GM12878 (cell line): ENCODE measurements around the gene PALLD. TPM values are rescaled to one million over a fixed set of nuclear protein-coding genes. Genes with fewer than 3 reads are reported as not detected.

Experiments used
- ATAC-seq: fragments of 200-7000 bp; cut with Tn5 transposase; 3 replicates; pipeline ENCODE4 v1.9.1; 2020; ENCODE audit warnings: mild to moderate bottlenecking, moderate library complexity
- BruUV-seq: library from RNA; stranded (reverse); fragments of 400-500 nt; replicated peaks from 2 replicates; lab custom pipeline; 2021; lab: Mats Ljungman, UMichigan
- CTCF ChIA-PET: fragments of 300-600 bp; sonication (Branson Sonifier 250); formaldehyde crosslinking; extraction: SDS; loops from one replicate; lab custom pipeline; 2021; ENCODE audit warnings: inconsistent platforms; lab: Yijun Ruan, JAX
- POLR2A ChIA-PET: fragments of 350-600 bp; formaldehyde crosslinking; extraction: SDS; loops from one replicate; lab custom pipeline; 2021; ENCODE audit warnings: inconsistent platforms; lab: Charles Lee
- RAD21 ChIA-PET: fragments of 300-600 bp; sonication (Branson Sonifier 250); formaldehyde crosslinking; loops from one replicate; lab custom pipeline; 2023; ENCODE audit warnings: antibody characterized with exemption; ENCODE audit not compliant: unreplicated experiment; lab: Charles Lee
- SMC1A ChIA-PET: fragments of 300-600 bp; sonication (Branson Sonifier 250); formaldehyde crosslinking; loops from one replicate; lab custom pipeline; 2023; ENCODE audit not compliant: unreplicated experiment, uncharacterized antibody; lab: Charles Lee
- DNase-seq: peaks from one replicate; pipeline ENCODE4 v3.0.0-alpha.2; 2011; ENCODE audit warnings: low read depth, low spot score
- FAIRE-seq: peaks from 3 replicates; lab custom pipeline; 2011; peaks lifted over from hg19 to GRCh38; lab: Jason Lieb, UNC
- H2AFZ ChIP-seq: 2 replicates; pipeline ENCODE4 v1.6.0; 2011; ENCODE audit warnings: low read depth, low read length, control low read depth; ENCODE audit not compliant: control insufficient read depth
- H3K27ac ChIP-seq: 2 replicates; pipeline ENCODE4 v1.5.1; 2011; ENCODE audit warnings: control low read depth; ENCODE audit not compliant: control insufficient read depth, insufficient read depth
- H3K27me3 ChIP-seq, 2 experiments: replicated peaks in 1 of 2; 2 replicates each; pipeline versions ENCODE4 v1.6.0 to v1.6.1; 2011; ENCODE audit warnings: low read length in 1 of 2; ENCODE audit not compliant: control insufficient read depth in 2 of 2, insufficient read depth in 2 of 2
- H3K36me3 ChIP-seq, 2 experiments: 2 replicates each; pipeline ENCODE4 v1.5.1; 2011; ENCODE audit warnings: low read length in 1 of 2; ENCODE audit not compliant: control insufficient read depth in 2 of 2, insufficient read depth in 2 of 2
- H3K4me1 ChIP-seq: 2 replicates; pipeline ENCODE4 v1.6.1; 2011; ENCODE audit warnings: mild to moderate bottlenecking, low read length, moderate library complexity, mixed read lengths; ENCODE audit not compliant: control insufficient read depth, insufficient read depth
- H3K4me2 ChIP-seq: 2 replicates; pipeline ENCODE4 v1.6.0; 2011; ENCODE audit warnings: control low read depth; ENCODE audit not compliant: control insufficient read depth, insufficient read depth
- H3K4me3 ChIP-seq: fragments of 200-600 bp; sonication (generic); 2 replicates; pipeline ENCODE4 v1.5.1; 2016
- H3K79me2 ChIP-seq: 2 replicates; pipeline ENCODE4 v1.6.0; 2011; ENCODE audit warnings: low read length; ENCODE audit not compliant: control insufficient read depth, insufficient read depth
- H3K9ac ChIP-seq: 2 replicates; pipeline ENCODE4 v1.8.0; 2011; ENCODE audit warnings: low read length, control low read depth, mixed read lengths; ENCODE audit not compliant: control insufficient read depth, insufficient read depth
- H3K9me3 ChIP-seq: replicated peaks from 3 replicates; pipeline ENCODE4 v1.5.1; 2011; ENCODE audit warnings: mild to moderate bottlenecking, low read length; ENCODE audit not compliant: control insufficient read depth, insufficient read depth
- H4K20me1 ChIP-seq: 2 replicates; pipeline ENCODE4 v1.6.0; 2011; ENCODE audit not compliant: control insufficient read depth, insufficient read depth
- CREB1 ChIP-seq: IDR thresholded peaks from 2 replicates; pipeline ENCODE4 v1.6.1; 2012; ENCODE audit warnings: low read depth, mild to moderate bottlenecking, inconsistent platforms
- CTCF ChIP-seq, 3 experiments: IDR thresholded peaks in 2 of 3; conservative IDR thresholded peaks in 1 of 3; 2 replicates each; pipeline ENCODE4 v1.5.1; 2011; ENCODE audit warnings: low read depth in 3 of 3, low read length in 3 of 3, mild to moderate bottlenecking in 3 of 3, control low read depth in 2 of 3, moderate library complexity in 2 of 3, inconsistent platforms in 1 of 3, mixed read lengths in 1 of 3; ENCODE audit not compliant: control insufficient read depth in 2 of 3, insufficient read depth in 1 of 3; ENCODE audit errors: extremely low read depth in 1 of 3
- KDM1A ChIP-seq: fragments of 200-600 bp; sonication (generic); IDR thresholded peaks from 2 replicates; pipeline ENCODE4 v1.6.1; 2016; ENCODE audit warnings: borderline replicate concordance
- RCOR1 ChIP-seq: conservative IDR thresholded peaks from 2 replicates; pipeline ENCODE4 v1.6.1; 2012; ENCODE audit warnings: low read depth, low read length, improper control_type of control experiment
- REST ChIP-seq: IDR thresholded peaks from 2 replicates; pipeline ENCODE4 v1.6.1; 2012; ENCODE audit warnings: mild to moderate bottlenecking, low read depth, low read length
- SKIL ChIP-seq: fragments of 450-650 bp; IDR thresholded peaks from 2 replicates; pipeline ENCODE4 v1.6.1; 2017; ENCODE audit warnings: mild to moderate bottlenecking, low read depth, inconsistent platforms; ENCODE audit not compliant: poor library complexity, severe bottlenecking
- TARDBP ChIP-seq: IDR thresholded peaks from 2 replicates; pipeline ENCODE4 v1.6.1; 2016; ENCODE audit warnings: borderline replicate concordance
- YY1 ChIP-seq: IDR thresholded peaks from 2 replicates; pipeline ENCODE4 v1.6.1; 2011; ENCODE audit warnings: low read depth, mild to moderate bottlenecking, low read length
- ZNF687 ChIP-seq: fragments of 450-650 bp; IDR thresholded peaks from 2 replicates; pipeline ENCODE4 v1.6.1; 2017; ENCODE audit warnings: mild to moderate bottlenecking, moderate library complexity
- WGBS: methylation state at CpG from one replicate; pipeline ENCODE4 v1.1.6; 2016; ENCODE audit warnings: low lambda C conversion rate; ENCODE audit not compliant: insufficient replicate concordance, insufficient coverage; ENCODE audit errors: missing lambda C conversion rate; 5-methylcytosine and 5-hydroxymethylcytosine counted together
- in situ Hi-C: fragments of 300-500 bp; cut with MboI; formaldehyde crosslinking; loops from 9 replicates; pipeline ENCODE4 v1.14.3; 2018; ENCODE audit warnings: mixed read lengths
- intact Hi-C: fragments of 100-400 bp; cut with micrococcal nuclease; formaldehyde crosslinking; loops from one replicate; pipeline ENCODE4 v1.14.2; 2022; ENCODE audit not compliant: unreplicated experiment
- polyA plus RNA-seq, 11 experiments: library from polyadenylated mRNA; depleted of rRNA in 4 of 11; unstranded in 6 of 11; stranded (reverse) in 5 of 11; fragments of >200 nt; fragmentation: Nextera tagmentation in 4 of 11; fragmentation: Illumina TruSeq in 1 of 11; extraction: Ambion mirVana in 4 of 11; extraction: Trizol in 1 of 11; gene quantifications; 1 replicate in 1 of 11; 2 replicates in 10 of 11; pipeline versions ENCODE4 v1.2.1 to v1.2.3, GENCODE V29; 2011 to 2016; ENCODE audit warnings: inconsistent platforms in 2 of 11, missing spikeins in 2 of 11, low read depth in 1 of 11
- total RNA-seq, 4 experiments: library from RNA; depleted of rRNA in 3 of 4; stranded (reverse); fragments of >200 nt in 3 of 4; fragmentation: Illumina TruSeq in 1 of 4; extraction: Trizol in 1 of 4; gene quantifications; 2 replicates each; pipeline versions ENCODE4 v1.2.1 to v1.2.3, GENCODE V29; 2013 to 2021

The PALLD gene
- total and polyA plus RNA-seq, 10 of the 15 experiments (the other 5 are each of a cell fraction or from before 2014, with no cell fraction given) = 1.0 to 7.7 (median 1.7) TPM

DNA sequence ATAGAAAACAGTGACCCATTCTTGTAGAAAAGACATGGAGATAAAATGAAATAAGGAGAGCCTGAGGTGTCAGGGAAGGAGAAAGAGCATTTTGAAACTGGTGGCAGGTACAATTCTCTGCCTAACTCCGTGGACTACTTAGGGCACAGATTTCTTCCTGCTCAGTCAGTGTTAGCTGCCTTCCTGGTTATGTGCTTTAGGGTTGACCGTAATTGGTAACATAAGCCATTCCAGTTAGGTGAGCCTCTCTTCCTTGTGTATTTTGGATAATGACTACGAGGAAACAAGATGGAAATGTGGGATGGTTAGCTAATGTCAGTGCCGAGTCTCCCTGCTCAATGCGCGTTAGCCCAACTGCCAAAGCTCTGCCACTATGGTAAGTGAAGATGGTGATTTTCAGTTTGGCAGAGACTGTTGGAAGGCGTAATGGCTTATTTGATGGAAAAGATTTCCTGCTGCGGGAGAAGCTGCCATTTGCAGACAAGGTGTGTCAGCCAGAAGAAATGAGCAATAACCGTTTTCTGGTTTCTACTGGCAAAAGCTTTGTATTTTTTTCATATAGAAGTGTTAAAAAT, 339.1 kb downstream of the PALLD start:
- no TSS peak for BruUV-seq
- in situ Hi-C loops = no loop called here
- FAIRE-seq = no peak

More for the DNA sequence above, 339.1 kb downstream of the PALLD start:
- ATAC-seq (no peak), DNase-seq (no peak)
- POLR2A ChIA-PET = no interaction called here
- Histone ChIP-seq H3K36me3 (no peaks in the 10 kb centered on the region), H3K4me1 (no peaks in the 10 kb centered on the region), H3K27me3 (peaks cover 2 to 9% of the 10 kb centered on the region in 2 experiments; a peak in 2 of 4 replicates), H2AFZ (no peak overlapping the region), H3K4me3 (no peak overlapping the region), H3K79me2 (no peaks in the 10 kb centered on the region), H3K9ac (no peak overlapping the region), H3K9me3 (no peaks in the 10 kb centered on the region), H3K27ac (no peak overlapping the region), H3K4me2 (no peak overlapping the region), H4K20me1 (no peaks in the 10 kb centered on the region)
- intact Hi-C loops = loop anchor here (2.0 kb wide), 1 partner anchor 125 kb away; no protein-coding TSS in a partner anchor
- RAD21 ChIA-PET = interaction anchor here (1.2 to 2.1 kb wide), 3 partner anchors 47 to 124 kb away, joined by 3 to 7 read pairs (median 3); no protein-coding TSS in a partner anchor
- CTCF ChIA-PET = interaction anchor here (1.0 to 2.2 kb wide), 3 partner anchors 13 to 125 kb away, joined by 3 to 9 read pairs (median 3); no protein-coding TSS in a partner anchor
- TF ChIP-seq YY1 (no peak), ZNF687 (no peak), CTCF (IDR thresholded peaks at IDR 0.05 in 2 of 3, conservative IDR thresholded peaks at IDR 0.05 in 1 of 3; ENCODE audit: control insufficient read depth in 2 of 3, extremely low read depth in 1 of 3, insufficient read depth in 1 of 3, low read depth in 3 of 3, low read length in 3 of 3) (no peak), RCOR1 (no peak), CREB1 (no peak), REST (no peak), SKIL (no peak), TARDBP (no peak), KDM1A (no peak)
- WGBS = 54% methylated on average over 9 of the region's 9 CpGs
- SMC1A ChIA-PET = interaction anchor here (0.8 to 12.5 kb wide), 8 partner anchors 8 to 125 kb away, joined by 3 to 105 read pairs (median 5); no protein-coding TSS in a partner anchor
